Esophagus muscularis mucosa (tissue), 4 donors: ENCODE measurements around the gene SOWAHC.

Source experiments
- CTCF ChIP-seq, 3 experiments: fragments of 200-600 bp in 2 of 3; fragments of 450-650 bp in 1 of 3; sonication (generic) in 2 of 3; IDR thresholded peaks; one replicate each; pipeline ENCODE4 v1.5.1; 2017 to 2019; ENCODE audit warnings: antibody characterized with exemption in 3 of 3, mild to moderate bottlenecking in 2 of 3, moderate library complexity in 1 of 3
- EP300 ChIP-seq: sonication (generic); formaldehyde crosslinking; IDR thresholded peaks from one replicate; pipeline ENCODE4 v1.6.1; 2017; ENCODE audit warnings: antibody characterized with exemption
- POLR2A ChIP-seq: fragments of 450-650 bp; IDR thresholded peaks from one replicate; pipeline ENCODE4 v1.6.1; 2017; ENCODE audit warnings: antibody characterized with exemption, moderate library complexity, mild to moderate bottlenecking, low read depth

GRCh38 chr2:109654326-109655050 lies 40.3 kb downstream of the SOWAHC start:
- TF ChIP-seq CTCF (IDR thresholded peaks at IDR 0.05) (no peak), POLR2A (no peak), EP300 (no peak)
